HG02973 (cell line): ENCODE results near the gene ZNF385D.

Experiments
- ATAC-seq: cut with Tn5 transposase; IDR thresholded peaks from one replicate; pipeline ENCODE4 v1.9.1; 2021; ENCODE audit warnings: moderate library complexity; ENCODE audit not compliant: unreplicated experiment

Gene ZNF385D

DNA sequence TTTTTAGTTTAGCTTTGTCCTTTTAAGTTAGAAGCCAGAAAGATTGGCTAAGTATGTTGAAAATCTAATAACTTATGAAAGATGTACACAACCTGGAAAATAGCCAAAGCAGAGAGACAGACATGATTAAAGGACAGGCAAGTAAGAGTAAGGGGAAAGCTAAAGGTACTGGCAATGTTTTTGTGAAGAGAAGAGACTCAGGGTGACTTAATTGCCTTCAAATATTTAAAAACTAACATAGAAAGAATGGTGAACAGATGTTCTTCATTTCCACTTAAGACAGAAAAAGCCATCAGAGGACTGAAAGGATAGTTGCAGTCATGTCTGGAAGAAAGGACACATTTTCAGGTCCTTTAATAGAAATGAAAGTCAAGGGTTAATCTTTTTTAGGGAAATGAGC is 68.8 kb downstream of the ZNF385D start:
- no peak for ATAC-seq

GRCh38 chr3:21673393-21673792 is 77.6 kb downstream of the ZNF385D start:
- no peak for ATAC-seq

GRCh38 chr3:21672303-21672702 is 78.7 kb downstream of the ZNF385D start:
- no peak for ATAC-seq

DNA sequence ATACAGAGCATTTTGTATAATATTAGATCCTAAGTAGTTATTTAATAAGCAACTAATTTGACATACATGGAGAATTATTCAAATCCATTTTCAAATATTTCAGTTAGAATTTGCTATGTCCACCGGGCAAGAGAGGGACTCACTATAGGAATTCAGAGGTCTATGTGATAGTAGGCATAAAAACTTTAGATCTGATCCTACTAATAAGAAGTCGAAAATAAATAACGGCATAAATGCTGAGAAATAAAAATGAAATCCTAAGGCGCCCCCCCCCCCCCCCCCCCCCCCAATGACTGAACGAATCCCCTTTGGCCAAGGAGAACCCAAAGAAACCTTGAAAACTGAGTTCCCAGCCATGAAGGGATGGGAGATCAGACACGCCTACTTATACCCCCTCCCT is 80.6 kb downstream of the ZNF385D start:
- ATAC-seq, result no peak

DNA sequence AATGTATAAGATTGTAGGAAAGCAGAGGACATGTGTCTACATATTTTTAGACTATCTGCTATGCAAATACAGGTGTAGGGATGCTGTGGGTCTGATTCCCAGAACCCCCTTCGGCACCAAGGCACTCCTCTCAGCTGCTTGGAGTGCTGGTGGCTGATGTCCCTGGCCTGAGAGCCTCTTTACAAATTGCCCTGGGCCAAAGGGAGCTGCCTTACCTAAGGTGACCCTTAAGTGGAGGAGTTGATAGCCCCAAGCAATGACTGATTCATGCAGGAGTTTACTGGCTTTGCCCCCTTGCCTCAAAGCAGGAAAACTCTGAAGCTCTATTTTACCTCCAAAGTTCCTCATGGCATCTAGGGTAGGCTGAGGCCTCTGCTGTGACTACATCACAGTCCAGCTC is 83.0 kb downstream of the ZNF385D start:
- ATAC-seq, result no peak

DNA sequence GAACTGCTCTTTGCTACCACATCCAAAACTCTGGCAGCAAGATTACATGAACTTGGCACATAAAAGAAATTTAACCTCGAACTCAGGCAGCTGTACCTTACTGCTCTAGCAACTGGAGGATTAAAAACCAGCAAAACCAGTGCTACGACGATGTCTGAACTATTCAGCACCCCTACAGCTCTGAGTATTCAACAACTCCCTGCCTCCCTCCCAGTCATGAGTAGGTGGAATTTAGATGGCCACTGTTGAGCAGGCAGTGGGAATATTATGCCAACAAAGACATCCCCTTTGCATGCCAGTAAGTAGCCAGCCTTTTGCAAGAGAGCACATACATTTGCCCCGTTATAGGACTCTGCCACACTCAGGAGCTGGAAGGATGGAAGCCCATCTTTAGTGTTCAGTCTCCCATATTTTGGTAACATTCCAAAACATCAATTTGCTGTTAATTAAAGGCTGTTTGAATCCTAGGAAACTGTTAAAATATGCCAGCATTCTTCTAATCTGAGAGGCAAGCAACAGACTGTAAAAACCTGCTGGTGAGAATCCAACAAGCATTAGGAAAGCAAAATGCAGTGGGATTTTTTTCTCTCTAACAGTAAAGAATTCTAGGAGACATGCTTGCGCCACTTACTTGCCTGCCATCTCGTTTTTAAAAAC is 85.4 kb downstream of the ZNF385D start:
- ATAC-seq, result no peak

GRCh38 chr3:21664996-21665395 is 86.0 kb downstream of the ZNF385D start:
- ATAC-seq, result no peak

DNA sequence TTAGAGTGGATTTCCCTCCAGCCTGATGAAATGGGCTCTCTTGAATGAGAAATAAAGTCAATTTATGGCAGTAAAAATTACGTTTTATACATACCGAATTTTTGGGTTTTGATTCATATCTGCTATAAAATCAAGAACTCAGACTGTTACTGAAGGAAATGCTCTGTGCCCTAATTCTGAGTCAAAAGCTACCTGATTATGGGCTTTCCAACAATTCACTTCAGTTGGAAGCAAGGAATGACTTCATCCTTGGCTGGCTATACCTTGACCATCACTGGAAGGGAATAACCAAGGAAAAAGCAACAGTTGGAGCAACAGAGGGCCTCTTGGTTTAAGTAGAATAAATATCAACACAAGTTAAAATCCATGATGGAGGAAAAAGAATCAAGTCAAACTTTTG is 88.6 kb downstream of the ZNF385D start:
- ATAC-seq, result no peak

- no peak for ATAC-seq
Observed at GRCh38 chr3:21654662-21655061, 96.3 kb downstream of the ZNF385D start.

GRCh38 chr3:21654241-21654640 is 96.8 kb downstream of the ZNF385D start:
- ATAC-seq, result no peak

DNA sequence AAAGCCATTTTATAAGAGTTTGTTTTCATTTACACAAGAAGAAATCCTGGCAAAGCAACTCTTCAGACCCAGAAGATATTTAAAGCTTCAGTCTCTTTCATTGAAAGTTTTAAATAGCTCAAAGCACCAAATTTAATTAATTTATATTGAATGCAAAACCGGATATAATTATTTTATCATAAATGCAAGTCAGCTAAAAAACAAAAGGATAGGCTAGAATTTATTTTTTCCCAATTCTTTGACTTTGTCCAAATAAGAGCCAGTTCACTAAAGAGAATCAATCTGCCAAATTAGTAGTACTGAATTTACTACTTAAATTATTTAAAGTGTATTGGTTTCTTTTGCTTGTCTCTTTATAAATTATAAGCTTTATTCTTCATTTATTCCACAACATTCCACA is 101.5 kb downstream of the ZNF385D start:
- no peak for ATAC-seq

DNA sequence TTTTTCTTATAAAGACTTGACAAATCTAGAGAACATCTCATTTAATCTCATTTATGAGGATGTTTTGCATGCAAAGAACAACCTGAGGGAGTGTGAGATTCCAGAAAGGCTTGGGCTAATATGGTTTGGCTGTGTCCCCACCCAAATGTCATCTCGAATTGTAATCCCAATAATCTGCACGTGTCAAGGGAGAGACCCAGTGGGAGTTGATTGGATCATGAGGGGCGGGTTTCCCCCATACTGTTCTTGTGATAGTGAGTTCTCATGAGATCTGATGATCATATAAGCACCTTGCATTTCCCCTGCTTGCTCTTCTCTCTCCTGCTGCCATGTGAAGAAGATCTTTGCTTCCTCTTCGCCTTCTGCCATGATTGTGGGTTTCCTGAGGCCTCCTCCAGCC is 103.0 kb downstream of the ZNF385D start:
- ATAC-seq, result no peak

GRCh38 chr3:21645121-21645897 is 105.7 kb downstream of the ZNF385D start:
- no peak for ATAC-seq

DNA sequence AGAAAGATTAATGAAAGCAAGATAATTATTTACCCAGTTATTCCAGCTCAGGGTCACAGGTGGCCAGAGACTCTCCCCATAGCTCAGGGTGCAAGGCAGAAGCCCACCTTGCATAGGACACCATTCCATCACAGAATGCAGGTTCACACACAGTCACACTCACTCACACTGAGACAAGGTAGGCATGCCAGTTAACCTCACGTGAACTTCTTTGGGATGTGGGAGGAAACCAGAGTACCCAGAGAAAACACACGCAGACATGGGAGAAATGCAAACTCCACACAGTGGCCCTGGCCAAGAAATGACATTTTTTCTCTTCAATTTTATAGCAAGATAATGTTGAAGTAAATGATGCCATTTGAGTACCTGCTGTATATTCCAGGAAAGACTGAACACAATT is 106.7 kb downstream of the ZNF385D start:
- no peak for ATAC-seq

DNA sequence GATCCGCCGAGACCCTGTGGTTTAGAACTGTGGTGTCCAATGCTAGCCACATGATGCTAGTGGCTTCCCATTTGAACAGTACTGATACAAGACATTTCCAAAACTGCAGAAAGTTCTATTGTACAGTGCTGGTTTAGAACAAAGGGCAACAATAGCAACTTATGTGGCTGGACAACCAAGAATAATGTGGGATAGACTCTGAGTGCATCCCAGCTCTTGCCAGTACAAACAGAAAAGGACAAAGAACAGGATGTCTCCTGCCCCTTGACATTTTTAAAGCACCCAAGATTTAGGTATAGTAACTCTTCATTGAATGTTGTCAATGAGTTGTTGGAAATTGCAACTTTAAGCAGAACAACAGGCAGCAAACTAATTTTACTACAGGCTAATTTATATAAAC is 107.3 kb downstream of the ZNF385D start:
- no peak for ATAC-seq

DNA sequence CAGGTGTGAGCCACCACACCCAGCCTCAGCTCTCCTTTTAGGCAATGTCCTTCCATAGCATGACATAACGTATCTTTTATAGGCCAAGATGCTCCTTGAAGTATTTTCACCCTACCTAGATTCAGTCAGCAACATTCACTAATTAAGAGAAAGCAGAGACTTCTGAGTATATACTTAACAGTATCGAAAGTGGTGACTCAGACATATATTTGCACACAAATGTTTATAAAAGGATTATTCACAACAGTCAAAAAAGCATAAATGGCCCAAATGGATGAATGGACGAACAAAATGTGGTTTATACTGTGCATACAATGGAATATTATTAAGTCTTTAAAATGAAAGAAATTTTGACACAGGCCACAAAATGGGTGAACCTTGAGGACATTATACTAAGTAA is 108.6 kb downstream of the ZNF385D start:
- no peak for ATAC-seq

- ATAC-seq, result no peak
Observed at GRCh38 chr3:21641959-21642358, 109.1 kb downstream of the ZNF385D start.

DNA sequence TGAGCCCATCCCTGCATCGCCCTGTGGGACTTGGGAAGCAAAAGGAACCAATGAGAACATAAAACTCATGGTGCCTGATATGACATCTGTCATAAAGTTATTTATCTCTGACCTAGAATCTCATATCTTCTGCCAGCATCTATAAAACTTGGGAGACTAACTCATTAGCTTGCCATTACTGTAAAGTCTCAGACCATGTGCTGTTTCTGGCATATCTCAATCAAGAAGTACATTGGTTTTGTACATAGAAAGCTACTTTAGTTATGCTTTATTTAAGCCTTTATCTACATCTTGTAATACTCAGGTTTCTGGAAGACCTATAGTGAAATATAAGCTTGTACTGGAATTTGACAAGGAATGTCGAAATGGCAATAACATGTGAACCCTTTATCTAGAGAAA is 112.5 kb downstream of the ZNF385D start:
- ATAC-seq, result no peak

DNA sequence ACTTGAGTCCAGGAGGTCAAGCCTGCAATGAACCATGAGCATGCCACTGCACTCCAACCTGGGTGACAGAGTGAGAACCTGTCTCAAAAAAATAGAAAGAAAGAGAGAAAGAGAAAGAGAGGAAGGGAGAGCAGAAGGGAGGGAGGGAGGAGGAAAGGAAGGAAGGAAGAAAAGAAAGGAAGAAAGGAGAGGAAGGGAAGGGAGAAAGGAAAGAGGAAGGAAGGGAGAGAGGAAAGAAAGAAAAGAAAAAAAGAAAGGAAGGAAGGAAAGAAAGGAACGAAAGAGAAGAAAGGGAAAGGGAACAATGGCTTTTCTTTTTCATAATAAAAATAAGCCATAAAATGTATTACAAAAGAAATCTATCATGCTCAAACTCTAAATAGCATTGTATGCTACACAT is 116.9 kb downstream of the ZNF385D start:
- ATAC-seq, result no peak

GRCh38 chr3:21624524-21624923 is 126.5 kb downstream of the ZNF385D start:
- no peak for ATAC-seq

GRCh38 chr3:21621181-21621651 is 129.8 kb downstream of the ZNF385D start:
- ATAC-seq, result no peak

DNA sequence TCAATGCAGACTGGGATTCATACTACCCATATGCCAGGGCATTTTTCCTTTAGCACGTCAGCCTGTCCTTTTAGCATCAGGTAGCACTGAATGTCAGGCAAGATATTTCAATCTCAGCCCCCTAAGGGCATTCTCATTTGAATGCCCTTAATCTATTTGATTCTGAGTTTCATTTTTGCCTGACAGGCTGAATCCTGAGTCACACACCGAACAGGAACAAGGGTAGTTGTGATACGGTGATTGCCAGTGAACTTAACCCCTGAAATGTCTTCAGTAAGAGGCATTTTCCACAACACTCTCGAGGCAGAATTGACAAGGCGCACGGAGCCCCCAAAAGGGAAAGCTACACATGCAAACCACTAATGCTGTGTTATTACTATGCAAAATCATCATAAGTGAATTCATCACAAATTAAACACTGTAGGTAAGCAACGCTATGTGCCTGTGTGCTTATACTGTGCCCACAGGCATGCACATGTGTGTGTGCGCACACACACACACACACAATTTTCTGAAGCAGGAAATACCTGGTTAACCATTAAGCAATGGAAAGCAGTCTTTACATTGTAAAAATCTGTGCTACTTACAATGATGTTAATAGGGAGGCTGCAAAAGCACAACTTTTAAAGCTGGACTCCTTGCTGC is 130.4 kb downstream of the ZNF385D start:
- ATAC-seq, result no peak
